HEK293T (cell line): ENCODE measurements around the gene NINJ2.
"Not testable (repeated sequence)": the region's sequence is repeated elsewhere in the genome, so short reads cannot be mapped to it uniquely, and the experiment has no call there.

Experiments
- CTCF ChIA-PET: fragments of 350-600 bp; formaldehyde crosslinking; extraction: SDS; loops from one replicate; lab custom pipeline; 2021; ENCODE audit warnings: antibody characterized with exemption, inconsistent platforms; lab: Yijun Ruan, JAX
- POLR2A ChIA-PET: fragments of 350-600 bp; formaldehyde crosslinking; extraction: SDS; loops from one replicate; lab custom pipeline; 2020; ENCODE audit warnings: antibody characterized with exemption, inconsistent platforms; lab: Yijun Ruan, JAX
- DNase-seq: peaks from one replicate; pipeline ENCODE4 v3.0.0; 2012; ENCODE audit warnings: mixed read lengths; ENCODE audit errors: extremely low spot score
- ARNT ChIP-seq: fragments of 450-650 bp; IDR thresholded peaks from 2 replicates; pipeline ENCODE4 v1.6.1; 2017; ENCODE audit warnings: mild to moderate bottlenecking
- BHLHE40 ChIP-seq: fragments of 450-650 bp; IDR thresholded peaks from 2 replicates; pipeline ENCODE4 v1.6.1; 2016; ENCODE audit warnings: mild to moderate bottlenecking, moderate library complexity, borderline replicate concordance
- CTBP1 ChIP-seq: fragments of 450-650 bp; IDR thresholded peaks from 2 replicates; pipeline ENCODE4 v1.6.1; 2016; ENCODE audit warnings: borderline replicate concordance
- ELF4 ChIP-seq: fragments of 450-650 bp; IDR thresholded peaks from 2 replicates; pipeline ENCODE4 v1.6.1; 2017; ENCODE audit warnings: antibody characterized with exemption
- FOXA1 ChIP-seq: fragments of 450-650 bp; IDR thresholded peaks from 2 replicates; pipeline ENCODE4 v1.6.1; 2016; ENCODE audit warnings: mild to moderate bottlenecking
- FOXK2 ChIP-seq: fragments of 450-650 bp; IDR thresholded peaks from 2 replicates; pipeline ENCODE4 v1.6.1; 2016; ENCODE audit warnings: mild to moderate bottlenecking
- FOXM1 ChIP-seq: fragments of 450-650 bp; IDR thresholded peaks from 2 replicates; pipeline ENCODE4 v1.6.1; 2017; ENCODE audit warnings: mild to moderate bottlenecking, borderline replicate concordance
- HDGF ChIP-seq: fragments of 450-650 bp; IDR thresholded peaks from 2 replicates; pipeline ENCODE4 v1.6.1; 2017; ENCODE audit warnings: antibody characterized with exemption, borderline replicate concordance
- L3MBTL2 ChIP-seq: fragments of 450-650 bp; conservative IDR thresholded peaks from 2 replicates; pipeline ENCODE4 v1.6.1; 2016; ENCODE audit warnings: mild to moderate bottlenecking
- LEF1 ChIP-seq: fragments of 450-650 bp; IDR thresholded peaks from 2 replicates; pipeline ENCODE4 v1.6.1; 2017; ENCODE audit warnings: mild to moderate bottlenecking, borderline replicate concordance
- NFRKB ChIP-seq: fragments of 450-650 bp; IDR thresholded peaks from 2 replicates; pipeline ENCODE4 v1.6.1; 2016; ENCODE audit warnings: mild to moderate bottlenecking, moderate library complexity
- SP1 ChIP-seq: fragments of 450-650 bp; IDR thresholded peaks from 2 replicates; pipeline ENCODE4 v1.6.1; 2017
- SUZ12 ChIP-seq: fragments of 450-650 bp; IDR thresholded peaks from 2 replicates; pipeline ENCODE4 v1.6.1; 2016; ENCODE audit warnings: mild to moderate bottlenecking
- TARDBP ChIP-seq: fragments of 450-650 bp; IDR thresholded peaks from 2 replicates; pipeline ENCODE4 v1.6.1; 2016
- ZNF384 ChIP-seq: fragments of 450-650 bp; IDR thresholded peaks from 2 replicates; pipeline ENCODE4 v1.6.1; 2016
- TF ChIP-seq, protein P1 (sequence below): fragments of 450-650 bp; IDR thresholded peaks from 2 replicates; pipeline ENCODE4 v1.6.1; 2016

NINJ2 gene

DNA sequence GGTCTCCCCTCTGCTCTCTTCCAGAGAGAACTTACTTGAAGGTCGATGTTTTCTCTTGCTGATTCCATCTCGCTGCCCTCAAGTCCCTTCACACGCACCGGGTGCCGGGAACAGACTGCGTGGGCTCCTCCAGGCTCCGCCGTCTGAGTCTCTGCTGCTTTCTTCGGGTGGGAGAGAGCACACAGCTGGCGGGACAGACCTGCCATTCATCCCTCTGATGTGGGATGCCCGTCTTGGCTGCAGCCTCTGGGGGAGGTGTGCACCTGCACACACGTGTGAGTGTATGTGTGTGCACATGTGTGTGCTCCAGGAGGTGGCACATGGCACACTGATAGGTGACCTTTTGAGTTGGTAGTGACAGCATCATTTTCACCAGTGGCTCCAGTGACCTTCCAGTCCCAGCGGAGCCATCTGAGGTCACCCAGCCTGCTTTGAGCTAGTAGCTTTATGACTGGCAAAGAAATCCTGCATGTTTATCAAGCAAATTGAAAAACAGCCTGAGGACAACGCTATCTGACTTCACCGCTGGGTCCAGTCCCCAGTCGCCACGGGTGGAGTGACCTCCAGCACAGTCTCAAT lies at the start of gene NINJ2:
Gene NINJ2 (minus strand): TSS at position 153 of the 579 bp plus-strand sequence. CDS start 85 bp downstream, at position 68.
- CTCF ChIA-PET: no interaction called here
- POLR2A ChIA-PET: interaction anchor here (2.2 kb wide), 1 partner anchor 88 kb away, joined by 8 read pairs; no protein-coding TSS in a partner anchor
- TF ChIP-seq ZNF384 (no peak), FOXK2 (no peak), FOXM1 (no peak), NFRKB (no peak), SP1 (no peak), BHLHE40 (no peak), CTBP1 (no peak), FOXA1 (no peak), LEF1 (no peak), TARDBP (no peak), HDGF (no peak), SUZ12 (no peak), L3MBTL2 (no peak), ARNT (no peak)
- TF ChIP-seq, protein P1, sequence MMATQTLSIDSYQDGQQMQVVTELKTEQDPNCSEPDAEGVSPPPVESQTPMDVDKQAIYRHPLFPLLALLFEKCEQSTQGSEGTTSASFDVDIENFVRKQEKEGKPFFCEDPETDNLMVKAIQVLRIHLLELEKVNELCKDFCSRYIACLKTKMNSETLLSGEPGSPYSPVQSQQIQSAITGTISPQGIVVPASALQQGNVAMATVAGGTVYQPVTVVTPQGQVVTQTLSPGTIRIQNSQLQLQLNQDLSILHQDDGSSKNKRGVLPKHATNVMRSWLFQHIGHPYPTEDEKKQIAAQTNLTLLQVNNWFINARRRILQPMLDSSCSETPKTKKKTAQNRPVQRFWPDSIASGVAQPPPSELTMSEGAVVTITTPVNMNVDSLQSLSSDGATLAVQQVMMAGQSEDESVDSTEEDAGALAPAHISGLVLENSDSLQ: no peak
- no peak for DNase-seq

- POLR2A ChIA-PET: no interaction called here
- CTCF ChIA-PET: no interaction called here
Observed at GRCh38 chr12:712172-712863, 49.1 kb upstream of the NINJ2 start.

GRCh38 chr12:709455-710020 lies 46.3 kb upstream of the NINJ2 start:
- CTCF ChIA-PET: interaction anchor here (0.6 to 1.2 kb wide), 3 partner anchors 8 to 50 kb away, joined by 3 to 7 read pairs (median 6); no protein-coding TSS in a partner anchor
- TF ChIP-seq, protein P1: no peak
- no peak for TF ChIP-seq TARDBP
- TF ChIP-seq HDGF: no peak
- no peak for TF ChIP-seq BHLHE40
- no peak for TF ChIP-seq SUZ12
- TF ChIP-seq ELF4: no peak
- TF ChIP-seq NFRKB: no peak
- no peak for TF ChIP-seq FOXK2
- no peak for TF ChIP-seq CTBP1
- no peak for TF ChIP-seq FOXM1
- TF ChIP-seq ARNT: no peak
- no peak for TF ChIP-seq ZNF384
- TF ChIP-seq SP1: no peak
- TF ChIP-seq L3MBTL2: no peak
- TF ChIP-seq LEF1: no peak
- TF ChIP-seq FOXA1: no peak
- no peak for DNase-seq
- POLR2A ChIA-PET: interaction anchor here (1.4 kb wide), 1 partner anchor 42 kb away, joined by 4 read pairs; no protein-coding TSS in a partner anchor

More at GRCh38 chr12:712172-712863, 49.1 kb upstream of the NINJ2 start:
- no peak for TF ChIP-seq BHLHE40
- no peak for DNase-seq

DNA sequence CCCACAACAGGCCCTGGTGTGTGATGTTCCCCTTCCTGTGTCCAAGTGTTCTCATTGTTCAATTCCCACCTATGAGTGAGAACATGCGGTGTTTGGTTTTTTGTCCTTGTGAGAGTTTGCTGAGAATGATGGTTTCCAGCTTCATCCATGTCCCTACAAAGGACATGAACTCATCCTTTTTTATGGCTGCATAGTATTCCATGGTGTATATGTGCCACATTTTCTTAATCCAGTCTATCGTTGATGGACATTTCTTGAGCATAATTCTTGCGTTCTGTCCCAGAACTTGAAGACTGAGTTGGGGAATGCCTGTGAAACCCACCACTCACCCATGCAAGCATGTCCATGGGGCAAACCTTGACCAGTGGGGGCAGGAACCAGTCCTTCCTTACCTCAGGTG lies 44.8 kb upstream of the NINJ2 start:
- CTCF ChIA-PET, POLR2A ChIA-PET, DNase-seq: not testable (repeated sequence)

GRCh38 chr12:704516-705242 lies 41.4 kb upstream of the NINJ2 start:
- TF ChIP-seq ARNT: no peak
- CTCF ChIA-PET: no interaction called here
- POLR2A ChIA-PET: no interaction called here
- DNase-seq: no peak

DNA sequence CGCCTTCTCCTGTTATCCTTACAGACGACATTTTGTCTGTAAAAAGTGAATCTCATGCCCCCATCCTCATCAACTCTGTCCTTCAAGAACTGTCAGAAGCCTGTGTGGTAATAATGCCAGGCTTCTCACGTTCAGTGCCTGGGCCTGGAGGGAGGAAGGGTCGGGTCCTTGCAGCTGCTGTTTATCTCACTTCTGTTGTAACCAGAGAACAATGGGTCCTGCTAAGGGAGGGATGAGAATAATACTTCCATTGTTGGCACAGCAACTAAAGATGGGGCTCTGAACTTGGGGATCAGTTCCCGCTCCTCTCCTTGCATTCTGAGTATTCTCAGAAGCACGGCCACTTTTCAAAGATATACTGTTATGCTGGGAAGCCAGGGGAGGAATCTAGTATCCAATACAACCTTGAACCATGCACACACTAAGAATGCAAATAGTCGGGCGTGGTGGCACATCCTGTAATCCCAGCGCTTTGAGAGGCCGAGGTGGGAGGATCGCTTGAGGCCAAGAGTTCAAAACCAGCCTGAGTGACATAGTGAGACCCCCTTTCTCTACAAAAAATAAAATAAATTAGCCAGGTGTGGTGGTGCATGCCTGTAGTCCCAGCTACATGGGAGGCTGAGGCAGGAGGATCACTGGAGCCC lies 38.8 kb upstream of the NINJ2 start:
- no peak for DNase-seq
- CTCF ChIA-PET: no interaction called here
- no peak for TF ChIP-seq ZNF384
- TF ChIP-seq BHLHE40: no peak
- no peak for TF ChIP-seq CTBP1
- no peak for TF ChIP-seq TARDBP
- TF ChIP-seq FOXM1: no peak
- no peak for TF ChIP-seq FOXA1
- no peak for TF ChIP-seq HDGF
- no peak for TF ChIP-seq SP1
- no peak for TF ChIP-seq ARNT
- TF ChIP-seq FOXK2: no peak
- TF ChIP-seq LEF1: no peak
- no peak for TF ChIP-seq SUZ12
- no peak for TF ChIP-seq NFRKB
- no peak for TF ChIP-seq L3MBTL2
- no peak for TF ChIP-seq ELF4
- POLR2A ChIA-PET: no interaction called here
